Panc1 (cell line): Measurements from ENCODE around the gene SMAD3.

ENCODE experiments used
- POLR2AphosphoS5 ChIP-seq: IDR thresholded peaks from 2 replicates; pipeline ENCODE4 v1.6.1; 2012; ENCODE audit warnings: mild to moderate bottlenecking, low read depth, low read length, moderate library complexity
- SIN3A ChIP-seq: IDR thresholded peaks from 2 replicates; pipeline ENCODE4 v1.6.1; 2012; ENCODE audit warnings: low read depth, mild to moderate bottlenecking, low read length, moderate library complexity, borderline replicate concordance; ENCODE audit not compliant: insufficient read depth
- TF ChIP-seq, protein P1 (sequence below): fragments of 450-650 bp; IDR thresholded peaks from 2 replicates; pipeline ENCODE4 v1.5.1; 2017; ENCODE audit warnings: mild to moderate bottlenecking
- TF ChIP-seq, protein P2 (sequence below), 2 experiments: IDR thresholded peaks; 2 replicates each; pipeline ENCODE4 v1.6.1; 2011 to 2012; ENCODE audit warnings: low read depth in 2 of 2, control low read depth in 1 of 2, low read length in 1 of 2, mild to moderate bottlenecking in 1 of 2, moderate library complexity in 1 of 2; ENCODE audit not compliant: insufficient read depth in 1 of 2

DNA sequence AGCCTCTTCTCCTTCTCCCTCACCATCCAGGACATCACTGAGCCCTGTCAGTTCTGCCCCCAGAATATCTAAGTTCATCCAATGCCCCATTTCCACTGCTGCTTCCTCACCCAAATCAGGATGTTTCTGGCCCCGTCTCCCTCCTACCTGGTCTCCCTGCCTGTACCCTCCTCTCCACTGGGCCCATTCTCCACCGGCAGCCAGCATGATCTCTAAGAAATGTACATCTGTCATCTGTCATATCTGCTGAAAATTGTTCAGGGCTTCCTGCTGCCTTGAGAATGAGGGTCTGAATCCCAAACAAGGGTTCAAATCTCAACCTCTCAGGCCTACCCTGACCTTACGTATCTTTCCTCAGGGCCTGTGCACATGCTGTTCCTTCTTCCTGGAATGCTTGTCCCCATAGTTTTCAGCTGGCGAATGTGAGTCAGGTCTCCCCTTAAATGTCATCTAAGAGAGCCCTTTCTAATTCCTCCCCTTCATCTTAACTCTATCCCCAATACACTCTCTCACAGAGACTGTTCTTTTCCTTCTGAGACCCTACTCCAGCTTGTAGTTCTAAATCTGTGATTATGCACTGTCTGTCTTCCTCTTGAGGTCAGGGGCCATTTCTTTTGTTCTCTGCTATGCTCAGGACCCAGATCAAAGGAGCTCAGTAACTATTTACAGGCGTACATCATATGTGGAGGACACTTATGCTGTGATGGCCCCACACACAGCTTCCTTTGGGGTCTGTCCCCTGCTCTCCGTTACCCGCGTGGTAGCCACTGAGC is 40.8 kb downstream of the SMAD3 start:
- TF ChIP-seq, protein P1, sequence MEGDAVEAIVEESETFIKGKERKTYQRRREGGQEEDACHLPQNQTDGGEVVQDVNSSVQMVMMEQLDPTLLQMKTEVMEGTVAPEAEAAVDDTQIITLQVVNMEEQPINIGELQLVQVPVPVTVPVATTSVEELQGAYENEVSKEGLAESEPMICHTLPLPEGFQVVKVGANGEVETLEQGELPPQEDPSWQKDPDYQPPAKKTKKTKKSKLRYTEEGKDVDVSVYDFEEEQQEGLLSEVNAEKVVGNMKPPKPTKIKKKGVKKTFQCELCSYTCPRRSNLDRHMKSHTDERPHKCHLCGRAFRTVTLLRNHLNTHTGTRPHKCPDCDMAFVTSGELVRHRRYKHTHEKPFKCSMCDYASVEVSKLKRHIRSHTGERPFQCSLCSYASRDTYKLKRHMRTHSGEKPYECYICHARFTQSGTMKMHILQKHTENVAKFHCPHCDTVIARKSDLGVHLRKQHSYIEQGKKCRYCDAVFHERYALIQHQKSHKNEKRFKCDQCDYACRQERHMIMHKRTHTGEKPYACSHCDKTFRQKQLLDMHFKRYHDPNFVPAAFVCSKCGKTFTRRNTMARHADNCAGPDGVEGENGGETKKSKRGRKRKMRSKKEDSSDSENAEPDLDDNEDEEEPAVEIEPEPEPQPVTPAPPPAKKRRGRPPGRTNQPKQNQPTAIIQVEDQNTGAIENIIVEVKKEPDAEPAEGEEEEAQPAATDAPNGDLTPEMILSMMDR = no peak
- TF ChIP-seq POLR2AphosphoS5 (no peak; the same call in 1 of the 2 replicates), SIN3A (no peak)
- TF ChIP-seq, protein P2, sequence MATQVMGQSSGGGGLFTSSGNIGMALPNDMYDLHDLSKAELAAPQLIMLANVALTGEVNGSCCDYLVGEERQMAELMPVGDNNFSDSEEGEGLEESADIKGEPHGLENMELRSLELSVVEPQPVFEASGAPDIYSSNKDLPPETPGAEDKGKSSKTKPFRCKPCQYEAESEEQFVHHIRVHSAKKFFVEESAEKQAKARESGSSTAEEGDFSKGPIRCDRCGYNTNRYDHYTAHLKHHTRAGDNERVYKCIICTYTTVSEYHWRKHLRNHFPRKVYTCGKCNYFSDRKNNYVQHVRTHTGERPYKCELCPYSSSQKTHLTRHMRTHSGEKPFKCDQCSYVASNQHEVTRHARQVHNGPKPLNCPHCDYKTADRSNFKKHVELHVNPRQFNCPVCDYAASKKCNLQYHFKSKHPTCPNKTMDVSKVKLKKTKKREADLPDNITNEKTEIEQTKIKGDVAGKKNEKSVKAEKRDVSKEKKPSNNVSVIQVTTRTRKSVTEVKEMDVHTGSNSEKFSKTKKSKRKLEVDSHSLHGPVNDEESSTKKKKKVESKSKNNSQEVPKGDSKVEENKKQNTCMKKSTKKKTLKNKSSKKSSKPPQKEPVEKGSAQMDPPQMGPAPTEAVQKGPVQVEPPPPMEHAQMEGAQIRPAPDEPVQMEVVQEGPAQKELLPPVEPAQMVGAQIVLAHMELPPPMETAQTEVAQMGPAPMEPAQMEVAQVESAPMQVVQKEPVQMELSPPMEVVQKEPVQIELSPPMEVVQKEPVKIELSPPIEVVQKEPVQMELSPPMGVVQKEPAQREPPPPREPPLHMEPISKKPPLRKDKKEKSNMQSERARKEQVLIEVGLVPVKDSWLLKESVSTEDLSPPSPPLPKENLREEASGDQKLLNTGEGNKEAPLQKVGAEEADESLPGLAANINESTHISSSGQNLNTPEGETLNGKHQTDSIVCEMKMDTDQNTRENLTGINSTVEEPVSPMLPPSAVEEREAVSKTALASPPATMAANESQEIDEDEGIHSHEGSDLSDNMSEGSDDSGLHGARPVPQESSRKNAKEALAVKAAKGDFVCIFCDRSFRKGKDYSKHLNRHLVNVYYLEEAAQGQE (IDR thresholded peaks at IDR 0.05; ENCODE audit: insufficient read depth in 1 of 2, low read depth in 2 of 2, low read length in 1 of 2) = no peak
